ENCODE data around the gene VGLL4. TPM values are rescaled to one million over a fixed set of nuclear protein-coding genes. Genes with fewer than 3 reads are reported as not detected.
A peak's percentile ranks its signal among the peaks of the same experiment; 100 is the strongest.

Gene VGLL4
- total RNA-seq, 1 experiment from 2014 or later, result 31.7 TPM

DNA sequence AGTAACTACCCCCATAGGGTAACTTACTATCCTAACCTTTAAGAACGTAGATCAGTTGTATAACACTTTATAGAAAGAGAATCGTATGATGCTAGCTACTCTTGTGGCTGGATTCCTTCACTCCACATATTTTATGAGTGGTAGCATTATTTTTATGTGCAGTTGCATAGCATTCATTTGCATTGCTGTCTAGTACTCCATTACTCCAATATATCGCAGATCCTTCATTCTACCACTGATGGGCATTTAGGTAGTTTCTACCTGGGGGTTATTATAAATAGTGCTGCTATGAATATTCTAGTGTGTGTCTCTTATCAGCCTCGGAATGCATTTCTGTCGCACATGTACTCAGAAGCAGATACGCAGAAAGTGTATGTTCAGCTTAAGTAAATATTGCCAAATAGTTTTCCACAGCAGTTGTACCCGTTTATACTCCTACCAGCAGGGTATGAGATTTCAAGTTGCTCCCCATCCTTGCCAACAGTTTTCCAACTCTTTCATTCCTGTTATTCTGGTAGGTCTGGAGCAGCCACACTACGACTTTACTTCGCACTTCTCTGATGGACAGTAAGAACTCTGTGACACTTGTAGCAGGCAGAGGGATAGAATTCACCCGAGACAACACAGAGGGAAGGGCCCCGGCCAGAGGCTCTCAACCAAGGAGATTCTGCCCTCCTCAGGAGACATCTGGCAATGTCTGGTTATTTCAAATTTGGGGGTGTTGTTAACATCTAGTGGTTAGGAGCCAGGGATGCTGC lies 9.8 kb upstream of the VGLL4 start:
- peaks cover 6% of the 10 kb centered on the region for H3K36me3 Mint-ChIP-seq (ENCODE audit: insufficient read depth, unreplicated experiment)
- H3K4me1 Mint-ChIP-seq (ENCODE audit: insufficient read depth, unreplicated experiment), result no peaks in the 10 kb centered on the region
- no peaks in the 10 kb centered on the region for H3K9me3 Mint-ChIP-seq (ENCODE audit: unreplicated experiment)
- no TSS peak for BruUV-seq (replicated peaks)
- H3K4me3 Mint-ChIP-seq (ENCODE audit: unreplicated experiment), result no peak overlapping the region
- DNase-seq (ENCODE audit: unreplicated experiment), result no peak
- intact Hi-C loops (cut with micrococcal nuclease), result loop anchor here (5.0 kb wide), 2 partner anchors 64 to 316 kb away; no protein-coding TSS in a partner anchor
- H3K27ac Mint-ChIP-seq (ENCODE audit: low read depth, unreplicated experiment), result no peak overlapping the region
- TF ChIP-seq, protein P1, sequence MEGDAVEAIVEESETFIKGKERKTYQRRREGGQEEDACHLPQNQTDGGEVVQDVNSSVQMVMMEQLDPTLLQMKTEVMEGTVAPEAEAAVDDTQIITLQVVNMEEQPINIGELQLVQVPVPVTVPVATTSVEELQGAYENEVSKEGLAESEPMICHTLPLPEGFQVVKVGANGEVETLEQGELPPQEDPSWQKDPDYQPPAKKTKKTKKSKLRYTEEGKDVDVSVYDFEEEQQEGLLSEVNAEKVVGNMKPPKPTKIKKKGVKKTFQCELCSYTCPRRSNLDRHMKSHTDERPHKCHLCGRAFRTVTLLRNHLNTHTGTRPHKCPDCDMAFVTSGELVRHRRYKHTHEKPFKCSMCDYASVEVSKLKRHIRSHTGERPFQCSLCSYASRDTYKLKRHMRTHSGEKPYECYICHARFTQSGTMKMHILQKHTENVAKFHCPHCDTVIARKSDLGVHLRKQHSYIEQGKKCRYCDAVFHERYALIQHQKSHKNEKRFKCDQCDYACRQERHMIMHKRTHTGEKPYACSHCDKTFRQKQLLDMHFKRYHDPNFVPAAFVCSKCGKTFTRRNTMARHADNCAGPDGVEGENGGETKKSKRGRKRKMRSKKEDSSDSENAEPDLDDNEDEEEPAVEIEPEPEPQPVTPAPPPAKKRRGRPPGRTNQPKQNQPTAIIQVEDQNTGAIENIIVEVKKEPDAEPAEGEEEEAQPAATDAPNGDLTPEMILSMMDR (IDR thresholded peaks at IDR 0.05; ENCODE audit: unreplicated experiment), result no peak
- ChIA-PET POLR2A (interaction anchor here (1.0 to 1.2 kb wide), 2 partner anchors 9 to 10 kb away, joined by 3 read pairs; partner anchors contain the start of gene VGLL4), CTCF (interaction anchor here (1.3 to 1.4 kb wide), 2 partner anchors 85 to 274 kb away, joined by 3 to 7 read pairs; no protein-coding TSS in a partner anchor)
- no peaks in the 10 kb centered on the region for H3K27me3 Mint-ChIP-seq (ENCODE audit: insufficient read depth, unreplicated experiment)

DNA sequence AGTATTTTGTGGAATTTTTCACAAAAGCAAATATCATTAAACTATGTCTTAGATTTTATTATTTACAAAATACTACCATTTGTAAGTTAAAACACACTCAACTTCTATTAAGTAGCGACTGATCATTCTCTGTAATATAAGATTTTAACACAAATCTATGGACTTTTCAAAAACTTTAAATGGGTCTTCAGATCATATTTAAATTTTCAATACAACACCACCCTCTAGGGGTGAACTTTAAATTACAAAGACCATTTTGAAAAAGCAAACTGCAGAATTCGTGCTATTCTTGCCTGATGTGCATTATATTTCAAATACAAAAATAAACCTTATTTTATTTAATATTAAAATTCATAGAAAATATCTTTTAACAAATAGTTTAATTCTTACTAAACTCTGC lies 8.2 kb upstream of the VGLL4 start:
- BruUV-seq (replicated peaks), result no TSS peak

DNA sequence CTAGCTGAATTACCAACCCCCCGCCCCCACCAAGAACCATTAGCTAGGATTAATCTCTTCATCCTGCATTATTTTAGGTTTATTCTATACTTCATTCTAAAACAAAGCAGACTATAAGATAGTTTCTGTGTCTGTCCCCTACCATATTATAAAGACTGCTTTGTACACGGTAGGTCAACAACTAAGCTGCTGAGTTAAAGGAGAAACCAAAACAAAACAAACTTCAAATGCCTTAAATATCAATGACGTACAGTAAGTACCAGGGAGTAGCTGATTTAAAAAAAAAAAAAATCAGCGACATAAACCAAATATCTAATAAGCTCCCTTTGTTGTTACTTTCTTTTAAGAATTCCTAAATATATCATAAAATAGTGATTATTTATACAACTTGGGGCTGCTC lies 7.8 kb upstream of the VGLL4 start:
- BruUV-seq (replicated peaks), result no TSS peak
- H3K4me1 Mint-ChIP-seq (ENCODE audit: insufficient read depth, unreplicated experiment), result no peaks in the 10 kb centered on the region
- H3K27me3 Mint-ChIP-seq (ENCODE audit: insufficient read depth, unreplicated experiment), result no peaks in the 10 kb centered on the region
- no peak overlapping the region for H3K27ac Mint-ChIP-seq (ENCODE audit: low read depth, unreplicated experiment)
- intact Hi-C loops (cut with micrococcal nuclease), result loop anchor here (5.0 kb wide), 2 partner anchors 66 to 314 kb away; no protein-coding TSS in a partner anchor
- no peak overlapping the region for H3K4me3 Mint-ChIP-seq (ENCODE audit: unreplicated experiment)
- no peak for DNase-seq (ENCODE audit: unreplicated experiment)
- TF ChIP-seq, protein P1 (IDR thresholded peaks at IDR 0.05; ENCODE audit: unreplicated experiment), result no peak
- no peaks in the 10 kb centered on the region for H3K36me3 Mint-ChIP-seq (ENCODE audit: insufficient read depth, unreplicated experiment)
- no peaks in the 10 kb centered on the region for H3K9me3 Mint-ChIP-seq (ENCODE audit: unreplicated experiment)
- ChIA-PET CTCF (interaction anchor here (0.5 to 3.8 kb wide), 21 partner anchors 9 to 1074 kb away, joined by 3 to 20 read pairs (median 4); no protein-coding TSS in a partner anchor), POLR2A (interaction anchor here (0.9 to 1.3 kb wide), 2 partner anchors 9 to 265 kb away, joined by 5 read pairs; no protein-coding TSS in a partner anchor)

More for the DNA sequence above, 8.2 kb upstream of the VGLL4 start:
- CTCF ChIA-PET, result interaction anchor here (0.6 to 3.8 kb wide), 16 partner anchors 8 to 1073 kb away, joined by 3 to 20 read pairs (median 4); no protein-coding TSS in a partner anchor
- Mint-ChIP-seq H3K9me3 (ENCODE audit: unreplicated experiment) (no peaks in the 10 kb centered on the region), H3K27me3 (ENCODE audit: insufficient read depth, unreplicated experiment) (no peaks in the 10 kb centered on the region), H3K27ac (ENCODE audit: low read depth, unreplicated experiment) (no peak overlapping the region), H3K36me3 (ENCODE audit: insufficient read depth, unreplicated experiment) (peaks cover under 1% of the 10 kb centered on the region), H3K4me1 (ENCODE audit: insufficient read depth, unreplicated experiment) (no peaks in the 10 kb centered on the region), H3K4me3 (ENCODE audit: unreplicated experiment) (no peak overlapping the region)
- DNase-seq (ENCODE audit: unreplicated experiment), result peak; percentile 36
- intact Hi-C loops (cut with micrococcal nuclease), result loop anchor here (1.0 to 5.0 kb wide), 3 partner anchors 65 to 315 kb away; no protein-coding TSS in a partner anchor
- TF ChIP-seq, protein P1 (IDR thresholded peaks at IDR 0.05; ENCODE audit: unreplicated experiment), result peak; percentile 46
- POLR2A ChIA-PET, result interaction anchor here (0.9 to 1.3 kb wide), 2 partner anchors 9 to 266 kb away, joined by 5 read pairs; no protein-coding TSS in a partner anchor

DNA sequence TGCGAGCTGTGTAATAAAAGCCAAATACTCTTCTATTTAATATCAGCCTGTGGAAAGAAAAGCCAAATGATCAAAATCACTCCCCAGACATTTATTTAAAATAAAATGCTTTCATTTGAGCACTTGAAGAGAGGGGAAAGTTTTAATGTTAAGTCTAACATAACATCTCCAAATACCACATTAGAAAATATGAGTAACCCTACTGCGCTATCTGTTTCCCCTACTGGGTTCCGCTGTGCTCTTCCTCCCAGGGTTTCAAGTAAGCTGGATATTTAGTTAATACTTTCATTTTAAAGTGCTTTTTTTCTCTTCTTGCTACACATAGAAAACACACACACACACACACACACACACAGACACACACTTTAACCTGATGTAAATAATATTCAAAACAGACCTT lies 6.7 kb upstream of the VGLL4 start:
- H3K4me1 Mint-ChIP-seq (ENCODE audit: insufficient read depth, unreplicated experiment), result no peaks in the 10 kb centered on the region
- intact Hi-C loops (cut with micrococcal nuclease), result loop anchor here (5.0 kb wide), 2 partner anchors 67 to 313 kb away; no protein-coding TSS in a partner anchor

More for the DNA sequence above, 6.7 kb upstream of the VGLL4 start:
- H3K27ac Mint-ChIP-seq (ENCODE audit: low read depth, unreplicated experiment), result no peak overlapping the region
- no peaks in the 10 kb centered on the region for H3K9me3 Mint-ChIP-seq (ENCODE audit: unreplicated experiment)
- no peak for DNase-seq (ENCODE audit: unreplicated experiment)
- ChIA-PET POLR2A (interaction anchor here (1.1 kb wide), 1 partner anchor 270 kb away, joined by 3 read pairs; no protein-coding TSS in a partner anchor), CTCF (interaction anchor here (0.6 to 3.8 kb wide), 7 partner anchors 14 to 452 kb away, joined by 3 to 20 read pairs (median 6); no protein-coding TSS in a partner anchor)
- no peaks in the 10 kb centered on the region for H3K36me3 Mint-ChIP-seq (ENCODE audit: insufficient read depth, unreplicated experiment)
- H3K4me3 Mint-ChIP-seq (ENCODE audit: unreplicated experiment), result no peak overlapping the region
- TF ChIP-seq, protein P1 (IDR thresholded peaks at IDR 0.05; ENCODE audit: unreplicated experiment), result no peak
- BruUV-seq (replicated peaks), result no TSS peak
- H3K27me3 Mint-ChIP-seq (ENCODE audit: insufficient read depth, unreplicated experiment), result no peaks in the 10 kb centered on the region
